Mesenchymal stem cell (in vitro differentiated cells and primary cell): Measurements from ENCODE around the gene FLRT1.

Experiments
- DNase-seq: peaks from one replicate; pipeline ENCODE4 v3.0.0-alpha.2; 2013
- H2AFZ ChIP-seq: one replicate; pipeline ENCODE4 v1.6.1; 2013; ENCODE audit warnings: low read depth, mild to moderate bottlenecking, control low read depth, inconsistent platforms, low read length, moderate library complexity
- H2AK5ac ChIP-seq: 2 replicates; pipeline ENCODE4 v1.6.1; 2013; ENCODE audit warnings: low read length, moderate library complexity, mild to moderate bottlenecking, inconsistent platforms; ENCODE audit not compliant: severe bottlenecking
- H2BK120ac ChIP-seq: one replicate; pipeline ENCODE4 v1.6.1; 2013; ENCODE audit warnings: low read depth, mild to moderate bottlenecking, inconsistent platforms, low read length, moderate library complexity
- H2BK12ac ChIP-seq, 2 experiments: one replicate each; pipeline ENCODE4 v1.6.1; 2013; ENCODE audit warnings: inconsistent platforms in 2 of 2, low read length in 2 of 2, mild to moderate bottlenecking in 2 of 2, moderate library complexity in 2 of 2, control low read depth in 1 of 2
- H2BK15ac ChIP-seq: one replicate; pipeline ENCODE4 v1.6.1; 2013; ENCODE audit warnings: mild to moderate bottlenecking, low read depth, inconsistent platforms; ENCODE audit not compliant: poor library complexity, severe bottlenecking
- H2BK5ac ChIP-seq: 2 replicates; pipeline ENCODE4 v1.6.1; 2013; ENCODE audit warnings: low read depth, mild to moderate bottlenecking, low read length, control low read depth, inconsistent platforms; ENCODE audit not compliant: poor library complexity, severe bottlenecking
- H3K14ac ChIP-seq, 2 experiments: one replicate each; pipeline ENCODE4 v1.6.1; 2013; ENCODE audit warnings: inconsistent platforms in 2 of 2, low read length in 2 of 2, control low read depth in 1 of 2, mild to moderate bottlenecking in 1 of 2, moderate library complexity in 1 of 2
- H3K18ac ChIP-seq, 2 experiments: one replicate each; pipeline ENCODE4 v1.6.1; 2013; ENCODE audit warnings: inconsistent platforms in 2 of 2, low read length in 2 of 2, control low read depth in 1 of 2, low read depth in 1 of 2, mild to moderate bottlenecking in 1 of 2
- H3K23ac ChIP-seq, 2 experiments: one replicate each; pipeline ENCODE4 v1.6.1; 2013; ENCODE audit warnings: inconsistent platforms in 2 of 2, low read length in 2 of 2, mild to moderate bottlenecking in 2 of 2, moderate library complexity in 2 of 2, control low read depth in 1 of 2
- H3K27ac ChIP-seq: 2 replicates; pipeline ENCODE4 v1.5.1; 2013; ENCODE audit warnings: mild to moderate bottlenecking, moderate library complexity, low read length, control low read depth, inconsistent platforms; ENCODE audit not compliant: poor library complexity, severe bottlenecking
- H3K27me3 ChIP-seq, 2 experiments: 2 replicates each; pipeline versions ENCODE4 v1.6.1 to v1.7.0; 2013; ENCODE audit warnings: low read length in 2 of 2, mild to moderate bottlenecking in 2 of 2, moderate library complexity in 2 of 2, control low read depth in 1 of 2, inconsistent platforms in 1 of 2; ENCODE audit not compliant: control insufficient read depth in 1 of 2, insufficient read depth in 1 of 2
- H3K36me3 ChIP-seq, 2 experiments: 2 replicates each; pipeline versions ENCODE4 v1.6.1 to v1.7.0; 2013; ENCODE audit warnings: low read length in 2 of 2, control low read depth in 1 of 2, inconsistent platforms in 1 of 2, low read depth in 1 of 2, mild to moderate bottlenecking in 1 of 2; ENCODE audit not compliant: insufficient read depth in 2 of 2, control insufficient read depth in 1 of 2
- H3K4ac ChIP-seq, 2 experiments: one replicate each; pipeline ENCODE4 v1.6.1; 2013; ENCODE audit warnings: inconsistent platforms in 2 of 2, low read length in 2 of 2, mild to moderate bottlenecking in 2 of 2, moderate library complexity in 2 of 2, control low read depth in 1 of 2, low read depth in 1 of 2
- H3K4me1 ChIP-seq: 2 replicates; pipeline ENCODE4 v1.6.1; 2013; ENCODE audit warnings: low read depth, low read length, control low read depth; ENCODE audit not compliant: control insufficient read depth, insufficient read depth
- H3K4me2 ChIP-seq: 2 replicates; pipeline ENCODE4 v1.6.1; 2013; ENCODE audit warnings: low read length, mild to moderate bottlenecking, inconsistent platforms; ENCODE audit not compliant: poor library complexity, severe bottlenecking
- H3K4me3 ChIP-seq, 2 experiments: 2 replicates each; pipeline versions ENCODE4 v1.5.1 to v1.7.0; 2013; ENCODE audit warnings: low read length in 2 of 2, mild to moderate bottlenecking in 2 of 2, control low read depth in 1 of 2, low read depth in 1 of 2; ENCODE audit not compliant: insufficient read depth in 1 of 2
- H3K79me1 ChIP-seq: replicated peaks from 2 replicates; pipeline ENCODE4 v1.6.1; 2013; ENCODE audit warnings: mild to moderate bottlenecking, control low read depth, low read length, inconsistent platforms; ENCODE audit not compliant: poor library complexity, severe bottlenecking
- H3K9ac ChIP-seq: 2 replicates; pipeline ENCODE4 v1.7.0; 2013; ENCODE audit warnings: mild to moderate bottlenecking, low read length, moderate library complexity
- H3K9me3 ChIP-seq: 2 replicates; pipeline ENCODE4 v1.7.0; 2013; ENCODE audit warnings: mild to moderate bottlenecking, low read length; ENCODE audit not compliant: control insufficient read depth
- H4K8ac ChIP-seq: one replicate; pipeline ENCODE4 v1.6.1; 2013; ENCODE audit warnings: inconsistent platforms, mild to moderate bottlenecking, low read length, moderate library complexity
- H4K91ac ChIP-seq: one replicate; pipeline ENCODE4 v1.6.1; 2013; ENCODE audit warnings: mild to moderate bottlenecking, low read length, inconsistent platforms
- WGBS: methylation state at CpG from one replicate; pipeline ENCODE4 v1.1.7; 2013; ENCODE audit warnings: mixed read lengths; 5-methylcytosine and 5-hydroxymethylcytosine counted together

Gene FLRT1

GRCh38 chr11:64077607-64078006, 41.9 kb downstream of the FLRT1 start:
- Histone ChIP-seq H3K9ac (no peak overlapping the region), H3K4me2 (no peak overlapping the region), H3K27ac (no peak overlapping the region), H4K8ac (no peak overlapping the region), H3K4ac (no peak overlapping the region), H3K79me1 (no peaks in the 10 kb centered on the region), H3K18ac (no peak overlapping the region), H3K36me3 (no peaks in the 10 kb centered on the region), H2BK15ac (no peak overlapping the region), H3K4me3 (no peak overlapping the region), H3K23ac (no peak overlapping the region), H3K14ac (no peak overlapping the region), H3K27me3 (peaks cover 21 to 44% of the 10 kb centered on the region in 2 experiments), H4K91ac (no peak overlapping the region), H2AK5ac (no peak overlapping the region), H2BK120ac (no peak overlapping the region), H3K9me3 (no peaks in the 10 kb centered on the region), H2BK12ac (no peak overlapping the region), H2BK5ac (no peak overlapping the region), H3K4me1 (peaks cover 10% of the 10 kb centered on the region), H2AFZ (no peak overlapping the region)
- DNase-seq = no peak
- 92% methylated on average over 12 of the region's 12 CpGs for WGBS

- DNase-seq = no peak
- Histone ChIP-seq H2BK5ac (no peak overlapping the region), H3K27me3 (peaks cover 21 to 38% of the 10 kb centered on the region in 2 experiments), H3K79me1 (no peaks in the 10 kb centered on the region), H2AFZ (no peak overlapping the region), H3K9ac (no peak overlapping the region), H3K18ac (no peak overlapping the region), H3K27ac (no peak overlapping the region), H2BK120ac (no peak overlapping the region), H3K4ac (no peak overlapping the region), H3K4me2 (no peak overlapping the region), H2BK15ac (no peak overlapping the region), H2AK5ac (no peak overlapping the region), H3K4me3 (no peak overlapping the region), H3K36me3 (no peaks in the 10 kb centered on the region), H3K14ac (peak overlapping the region in 1 of 2 experiments; percentile 48), H3K4me1 (peaks cover 11% of the 10 kb centered on the region), H4K91ac (no peak overlapping the region), H3K9me3 (no peaks in the 10 kb centered on the region), H3K23ac (no peak overlapping the region), H2BK12ac (no peak overlapping the region), H4K8ac (no peak overlapping the region)
- WGBS = 83% methylated on average over 11 of the region's 11 CpGs
These were observed 42.6 kb downstream of the FLRT1 start for GRCh38 chr11:64078284-64078683.

- Histone ChIP-seq H2BK15ac (no peak overlapping the region), H3K18ac (no peak overlapping the region), H2AK5ac (no peak overlapping the region), H2AFZ (no peak overlapping the region), H3K4ac (no peak overlapping the region), H3K79me1 (no peaks in the 10 kb centered on the region), H3K23ac (no peak overlapping the region), H3K4me2 (no peak overlapping the region), H3K9ac (no peak overlapping the region), H2BK120ac (no peak overlapping the region), H2BK12ac (no peak overlapping the region), H3K4me3 (no peak overlapping the region), H3K27me3 (peaks cover 21 to 32% of the 10 kb centered on the region in 2 experiments), H3K36me3 (peaks cover 0 to 1% of the 10 kb centered on the region in 2 experiments), H4K91ac (no peak overlapping the region), H3K27ac (no peak overlapping the region), H3K4me1 (peaks cover 14% of the 10 kb centered on the region), H2BK5ac (no peak overlapping the region), H3K9me3 (no peaks in the 10 kb centered on the region), H3K14ac (no peak overlapping the region), H4K8ac (no peak overlapping the region)
- DNase-seq = no peak
- 75% methylated on average over 13 of the region's 13 CpGs for WGBS
These were observed 43.2 kb downstream of the FLRT1 start for GRCh38 chr11:64078905-64079304.

GRCh38 chr11:64080390-64080789, 44.7 kb downstream of the FLRT1 start:
- Histone ChIP-seq H2BK15ac (no peak overlapping the region), H3K4ac (no peak overlapping the region), H3K36me3 (peaks cover 0 to 3% of the 10 kb centered on the region in 2 experiments), H2AK5ac (no peak overlapping the region), H2AFZ (no peak overlapping the region), H3K4me3 (no peak overlapping the region), H3K27me3 (peaks cover 17 to 23% of the 10 kb centered on the region in 2 experiments), H3K9ac (no peak overlapping the region), H2BK5ac (no peak overlapping the region), H3K4me2 (no peak overlapping the region), H4K8ac (no peak overlapping the region), H2BK120ac (no peak overlapping the region), H3K4me1 (peaks cover 28% of the 10 kb centered on the region), H3K23ac (no peak overlapping the region), H3K9me3 (no peaks in the 10 kb centered on the region), H3K27ac (no peak overlapping the region), H3K79me1 (no peaks in the 10 kb centered on the region), H3K14ac (no peak overlapping the region), H3K18ac (no peak overlapping the region), H4K91ac (no peak overlapping the region), H2BK12ac (no peak overlapping the region)
- WGBS = 89% methylated on average over 8 of the region's 10 CpGs
- DNase-seq = no peak
